Epithelial cell of prostate (primary cell): ENCODE measurements around the gene HLA-A.

Source experiments
- DNase-seq: peaks from one replicate; pipeline ENCODE4 v3.0.0-alpha.2; 2011; ENCODE audit warnings: low read depth, low spot score
- H3K27ac ChIP-seq: fragments of 450-650 bp; 2 replicates; pipeline ENCODE4 v1.5.1; 2017; ENCODE audit warnings: mild to moderate bottlenecking

The HLA-A gene

DNA sequence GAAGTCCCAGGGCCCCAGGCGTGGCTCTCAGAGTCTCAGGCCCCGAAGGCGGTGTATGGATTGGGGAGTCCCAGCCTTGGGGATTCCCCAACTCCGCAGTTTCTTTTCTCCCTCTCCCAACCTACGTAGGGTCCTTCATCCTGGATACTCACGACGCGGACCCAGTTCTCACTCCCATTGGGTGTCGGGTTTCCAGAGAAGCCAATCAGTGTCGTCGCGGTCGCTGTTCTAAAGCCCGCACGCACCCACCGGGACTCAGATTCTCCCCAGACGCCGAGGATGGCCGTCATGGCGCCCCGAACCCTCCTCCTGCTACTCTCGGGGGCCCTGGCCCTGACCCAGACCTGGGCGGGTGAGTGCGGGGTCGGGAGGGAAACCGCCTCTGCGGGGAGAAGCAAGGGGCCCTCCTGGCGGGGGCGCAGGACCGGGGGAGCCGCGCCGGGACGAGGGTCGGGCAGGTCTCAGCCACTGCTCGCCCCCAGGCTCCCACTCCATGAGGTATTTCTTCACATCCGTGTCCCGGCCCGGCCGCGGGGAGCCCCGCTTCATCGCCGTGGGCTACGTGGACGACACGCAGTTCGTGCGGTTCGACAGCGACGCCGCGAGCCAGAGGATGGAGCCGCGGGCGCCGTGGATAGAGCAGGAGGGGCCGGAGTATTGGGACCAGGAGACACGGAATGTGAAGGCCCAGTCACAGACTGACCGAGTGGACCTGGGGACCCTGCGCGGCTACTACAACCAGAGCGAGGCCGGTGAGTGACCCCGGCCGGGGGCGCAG, at the start of gene HLA-A:
Gene HLA-A, plus strand, starts transcription at position 258 of the 778 bp plus-strand sequence. Its CDS starts 22 bp downstream, at position 280.
- DNase-seq, result peak; percentile 86
- peak within 1 kb of the TSS; percentile 54 for H3K27ac ChIP-seq

DNA sequence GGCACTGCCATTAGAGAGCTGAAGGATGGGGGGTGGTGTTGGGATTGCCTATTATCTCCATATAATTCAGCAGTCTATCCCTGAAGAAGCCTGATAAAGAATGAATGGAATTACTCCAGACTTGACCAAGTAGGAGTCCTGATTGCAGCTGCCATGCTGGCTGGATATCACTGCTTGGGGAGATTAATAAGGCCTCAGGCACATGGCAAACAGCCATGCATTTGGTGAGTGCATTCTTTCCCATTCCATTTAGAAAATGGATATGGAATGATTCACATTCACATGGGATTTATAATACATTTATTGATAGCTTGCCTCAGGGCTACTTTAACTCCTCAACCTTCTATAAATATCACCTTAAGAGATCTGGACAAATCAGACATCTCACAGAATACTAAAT, 49.6 kb upstream of the HLA-A start:
- no peak for DNase-seq
- no peak overlapping the region for H3K27ac ChIP-seq

DNA sequence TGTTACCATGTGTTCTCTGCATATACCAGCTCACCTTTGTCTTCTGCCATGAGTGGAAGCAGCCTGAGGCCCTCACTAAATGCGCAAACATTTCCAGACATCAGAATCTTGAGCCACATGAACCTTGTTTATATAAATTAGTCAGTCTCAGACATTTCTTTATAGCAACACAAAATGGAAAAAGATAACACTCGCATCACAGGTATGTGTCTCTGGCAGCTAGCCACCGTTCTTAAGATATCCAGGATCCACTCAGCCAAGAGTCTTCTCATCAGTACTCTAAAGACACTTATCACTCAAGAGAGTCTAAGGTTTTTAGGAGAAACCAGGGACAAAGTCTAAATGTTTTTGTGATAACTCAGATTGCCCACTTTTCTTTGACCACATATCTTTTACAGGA, 43.1 kb upstream of the HLA-A start:
- H3K27ac ChIP-seq, result no peak overlapping the region
- no peak for DNase-seq

DNA sequence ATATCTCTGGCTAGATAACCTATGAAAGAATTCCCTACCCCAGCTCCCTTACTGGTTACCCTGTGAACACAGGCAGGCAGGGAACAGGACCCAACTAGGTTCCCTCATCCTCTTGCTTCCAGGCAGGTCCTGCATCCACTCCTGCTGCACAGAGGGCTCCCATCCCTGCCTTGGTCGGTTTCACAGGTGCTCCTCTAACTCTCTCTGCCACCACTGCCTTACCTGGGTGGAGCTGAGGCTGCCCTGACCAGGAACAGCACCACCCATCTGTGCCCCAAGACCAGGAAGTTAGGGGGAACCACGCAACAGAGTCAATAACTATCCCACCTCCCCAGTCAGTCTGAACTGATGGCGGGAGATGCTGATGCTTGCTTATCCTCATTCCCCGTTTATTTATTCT, 37.0 kb upstream of the HLA-A start:
- no peak for DNase-seq
- H3K27ac ChIP-seq, result no peak overlapping the region

DNA sequence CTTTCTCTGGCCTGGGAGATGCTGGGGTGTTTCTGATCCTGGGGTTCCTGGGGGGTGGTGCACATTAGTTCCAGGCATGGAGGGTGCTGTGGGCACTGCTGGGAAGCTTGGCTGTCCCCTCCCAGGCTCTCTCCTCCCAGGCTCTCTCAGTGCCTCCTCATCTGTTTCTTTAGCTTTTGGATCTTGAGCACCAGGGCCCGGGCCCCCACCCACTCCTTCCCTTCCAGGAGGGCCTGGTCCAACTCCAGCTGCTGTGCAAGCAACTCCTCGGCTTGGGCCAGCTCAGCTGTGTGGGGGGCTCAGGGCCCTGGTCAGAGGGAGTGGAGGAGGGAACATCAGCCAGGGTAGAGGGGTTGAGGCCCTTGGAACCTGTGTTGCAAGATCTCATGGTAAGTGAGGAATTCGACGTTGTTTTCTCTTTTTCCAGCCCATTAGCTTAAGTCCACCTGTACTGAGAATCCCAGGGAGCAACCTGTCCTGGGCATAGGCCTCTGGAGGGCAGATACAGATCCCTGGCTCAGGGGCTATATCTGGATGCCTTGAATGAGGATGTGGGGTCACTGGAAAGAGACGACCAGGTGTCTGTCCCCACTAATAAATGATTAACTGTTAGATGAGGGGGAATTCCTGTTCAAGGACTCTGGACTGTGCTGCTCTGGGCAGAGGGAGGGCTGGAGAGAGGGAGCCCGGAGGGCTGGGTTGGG, 34.5 kb upstream of the HLA-A start:
- H3K27ac ChIP-seq, result no peak overlapping the region
- DNase-seq, result no peak

DNA sequence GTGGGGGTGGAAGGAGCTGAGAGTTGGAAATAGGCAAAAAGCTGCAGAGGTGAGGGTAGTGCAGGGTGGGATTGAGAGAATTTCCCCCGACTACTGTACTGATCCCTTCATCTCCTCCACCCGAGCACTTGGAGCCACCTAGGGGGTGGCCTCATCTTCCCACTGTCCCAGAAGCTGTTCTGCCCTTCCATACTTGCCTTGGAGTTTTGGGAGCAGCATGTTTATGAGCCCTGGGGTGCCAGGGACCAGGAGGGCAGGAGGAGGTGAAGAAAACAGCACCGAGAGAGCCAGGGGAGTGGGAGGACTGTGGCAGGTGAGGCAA, 34.0 kb upstream of the HLA-A start:
- no peak for DNase-seq
- H3K27ac ChIP-seq, result no peak overlapping the region

DNA sequence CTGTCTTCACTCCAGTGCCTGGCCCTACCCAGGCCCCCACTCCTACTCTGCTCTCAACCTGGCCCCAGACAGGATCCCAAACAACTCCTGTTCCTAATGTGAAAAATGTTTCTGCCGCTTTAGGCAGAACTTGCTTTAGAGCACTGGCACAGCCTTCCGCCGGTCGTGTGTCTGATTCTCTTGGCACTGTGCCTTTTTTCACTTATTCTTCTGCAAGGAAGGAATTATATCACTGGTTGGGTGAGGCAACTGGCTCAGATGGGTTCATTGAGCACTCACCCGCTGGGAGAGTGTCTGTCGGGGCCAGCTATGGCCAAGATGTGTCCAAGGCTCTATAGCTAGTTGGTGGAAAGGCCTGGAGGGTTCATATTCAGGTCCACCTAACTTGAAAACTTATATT, 33.6 kb upstream of the HLA-A start:
- H3K27ac ChIP-seq, result no peak overlapping the region
- DNase-seq, result no peak

DNA sequence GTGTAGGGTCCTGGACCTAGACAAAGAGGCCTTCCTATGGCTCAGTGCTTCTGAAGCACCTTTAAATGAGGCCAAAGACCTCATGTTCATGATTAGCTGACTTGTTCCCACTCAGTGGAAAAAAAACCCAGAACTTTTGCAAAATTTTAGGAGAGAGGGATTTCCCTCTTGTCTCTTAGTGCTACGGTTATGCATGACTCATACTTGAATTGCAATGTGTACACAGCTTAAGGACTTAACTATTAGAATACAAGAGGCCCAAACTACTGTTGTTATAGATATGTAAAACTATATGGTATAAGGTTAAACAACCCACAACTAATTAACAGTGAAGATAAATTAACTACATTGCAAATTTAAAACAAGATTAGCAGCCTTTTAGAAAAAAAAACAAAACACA, 32.3 kb upstream of the HLA-A start:
- no peak for DNase-seq
- no peak overlapping the region for H3K27ac ChIP-seq

DNA sequence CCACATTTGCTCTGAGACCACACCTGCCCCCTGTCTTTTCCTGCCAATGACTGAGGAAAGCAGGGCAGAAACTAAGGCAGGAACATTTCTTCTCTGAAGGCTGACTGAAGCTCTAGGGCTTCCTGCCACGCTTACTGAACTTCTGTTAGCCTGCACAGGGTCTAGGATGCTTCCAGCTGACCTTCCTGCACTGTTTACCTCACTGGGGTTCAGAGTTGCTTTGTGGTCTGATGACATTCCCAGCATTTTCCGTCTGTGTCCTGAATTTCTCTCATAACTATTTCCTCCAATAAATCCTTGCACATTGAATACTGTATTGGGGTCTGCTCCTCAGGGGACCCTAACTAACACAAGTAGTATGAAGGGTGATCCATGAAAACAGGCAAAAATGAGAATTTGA, 29.5 kb upstream of the HLA-A start:
- H3K27ac ChIP-seq, result no peak overlapping the region
- DNase-seq, result no peak

DNA sequence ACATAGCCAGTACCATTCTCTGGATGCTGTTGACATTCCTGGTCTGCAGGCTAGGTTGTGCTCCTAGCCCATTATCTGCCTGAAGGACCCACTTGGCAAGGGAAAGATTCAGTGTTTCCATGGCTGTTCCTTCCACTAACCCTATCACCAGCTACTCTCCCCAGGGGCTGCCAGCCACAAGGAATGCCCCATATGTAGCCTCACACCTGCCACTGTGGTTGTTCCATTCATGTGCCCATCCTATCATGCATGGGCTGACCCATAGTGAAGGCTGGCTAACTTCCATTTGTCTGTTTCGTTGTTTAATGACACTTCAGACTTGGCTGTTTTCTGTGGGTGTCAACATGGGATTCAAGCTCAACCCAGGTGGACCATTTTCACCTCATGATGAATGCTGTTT, 25.6 kb upstream of the HLA-A start:
- H3K27ac ChIP-seq, result no peak overlapping the region
- DNase-seq, result no peak

DNA sequence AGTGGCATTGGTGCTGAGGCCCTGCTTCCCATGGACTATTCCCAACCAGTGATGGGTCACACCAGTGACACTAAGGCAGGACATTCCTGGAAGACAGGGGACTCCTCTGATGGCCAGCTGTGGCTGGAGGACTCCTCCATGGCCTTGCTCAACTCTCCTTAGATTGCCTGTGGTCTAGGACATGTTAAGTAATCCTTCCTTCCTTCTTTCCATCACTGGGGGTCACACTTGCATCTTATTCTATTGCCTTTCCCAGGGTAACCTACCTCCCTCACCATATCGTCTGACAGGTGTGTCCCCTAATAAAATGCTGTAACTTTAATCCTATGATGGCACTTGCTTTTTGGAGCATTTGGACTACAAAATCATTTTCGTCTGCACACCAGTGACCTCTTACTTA, 24.5 kb upstream of the HLA-A start:
- no peak overlapping the region for H3K27ac ChIP-seq
- DNase-seq, result no peak

DNA sequence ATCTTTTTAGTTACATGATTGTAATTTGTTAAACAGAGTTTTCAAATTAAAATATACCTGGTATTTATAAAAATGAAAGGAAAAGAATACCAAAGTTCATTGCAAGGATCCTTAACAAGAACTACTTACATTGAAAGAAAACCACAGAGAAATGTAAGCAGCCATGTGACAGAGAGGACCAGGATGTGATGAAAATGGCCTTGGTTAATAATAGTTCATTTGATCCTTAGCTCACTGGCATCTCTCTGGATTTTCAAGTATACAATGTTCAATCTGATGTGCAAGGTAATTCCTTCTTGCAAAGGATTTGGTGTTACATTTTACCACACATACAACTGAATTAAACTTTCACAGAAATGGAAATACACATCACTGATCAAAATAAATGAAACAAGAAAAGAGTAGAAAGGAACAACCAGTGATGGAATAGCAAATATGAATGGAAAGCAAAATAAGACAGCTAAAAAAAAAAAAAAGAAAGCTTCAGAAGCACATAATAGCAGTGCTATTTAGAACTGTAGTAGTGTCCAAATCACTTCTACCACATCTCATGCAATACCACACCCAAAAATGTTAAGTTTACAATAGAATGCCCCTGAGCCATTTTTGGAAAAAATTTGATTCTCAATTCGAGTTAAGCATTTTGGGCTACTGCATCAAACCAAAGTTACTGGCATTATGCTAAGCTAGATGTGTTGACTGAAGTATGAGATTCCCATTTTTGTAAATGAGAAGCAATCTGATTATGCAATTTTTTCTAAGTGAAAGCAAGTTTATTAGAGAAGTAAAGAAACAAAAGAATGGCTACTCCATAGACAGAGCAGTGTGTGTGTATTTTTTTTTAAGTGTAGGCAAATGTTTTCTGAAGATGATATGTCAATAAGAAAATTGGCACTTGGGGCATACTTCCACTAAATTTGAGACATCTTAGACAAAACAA, 22.6 kb upstream of the HLA-A start:
- no peak for DNase-seq
- H3K27ac ChIP-seq, result no peak overlapping the region

DNA sequence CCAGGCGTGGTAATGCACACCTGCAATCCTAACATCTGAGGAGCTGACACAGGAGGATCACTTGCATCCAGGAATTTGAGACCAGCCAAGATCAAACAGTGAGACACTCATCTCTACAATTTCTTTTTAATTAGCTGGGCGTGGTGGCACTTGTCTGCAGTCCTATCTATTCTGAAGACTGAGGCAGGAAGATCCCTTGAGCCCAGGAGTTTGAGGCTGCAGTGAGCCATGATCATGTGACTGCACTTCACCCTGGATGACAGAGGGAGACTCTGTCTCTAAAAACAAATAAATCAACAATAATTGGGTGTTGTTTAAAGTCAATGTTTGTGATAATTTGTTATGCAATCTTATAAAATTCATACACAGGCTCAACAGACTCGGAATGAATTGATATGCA, 18.0 kb upstream of the HLA-A start:
- peak overlapping the region; percentile 93 for H3K27ac ChIP-seq
- no peak for DNase-seq

DNA sequence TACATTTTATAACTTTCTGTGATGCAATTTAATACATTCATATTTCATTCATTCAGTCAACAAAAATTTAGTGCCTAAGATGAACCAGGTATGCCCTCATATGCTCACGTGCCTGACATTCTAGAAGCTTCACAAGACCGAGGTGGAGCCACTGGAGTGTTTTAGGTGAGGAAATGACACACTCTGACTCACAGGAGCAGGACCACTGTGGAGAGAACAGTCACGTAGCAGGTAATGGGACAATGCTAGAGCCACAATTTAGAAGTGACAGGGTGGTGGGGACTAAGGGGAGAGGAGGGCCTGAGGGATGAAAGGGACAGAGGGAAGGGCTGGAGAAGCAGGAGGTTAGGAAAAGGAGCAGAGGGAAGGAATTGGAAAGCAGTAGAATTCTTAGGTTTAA, 17.6 kb upstream of the HLA-A start:
- peak overlapping the region; percentile 93 for H3K27ac ChIP-seq
- no peak for DNase-seq

DNA sequence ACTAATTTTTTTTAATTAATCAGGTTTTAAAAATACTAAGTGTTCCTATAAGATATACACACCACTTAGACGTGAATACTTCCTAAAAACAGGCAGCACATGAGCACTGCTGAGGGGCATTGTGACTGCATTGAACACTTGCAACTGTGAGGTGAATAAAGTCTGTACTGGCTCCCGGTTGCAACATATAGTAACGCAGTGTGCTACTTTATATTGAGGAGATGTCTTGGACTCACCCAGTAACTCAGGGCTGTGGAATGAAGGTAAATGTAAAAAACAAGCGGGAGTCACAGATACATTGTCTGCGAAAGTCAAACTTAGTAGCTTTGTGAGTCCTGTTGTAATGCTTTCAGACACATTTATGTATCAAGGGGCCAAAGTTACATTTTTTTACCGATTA, 17.0 kb upstream of the HLA-A start:
- no peak for DNase-seq

DNA sequence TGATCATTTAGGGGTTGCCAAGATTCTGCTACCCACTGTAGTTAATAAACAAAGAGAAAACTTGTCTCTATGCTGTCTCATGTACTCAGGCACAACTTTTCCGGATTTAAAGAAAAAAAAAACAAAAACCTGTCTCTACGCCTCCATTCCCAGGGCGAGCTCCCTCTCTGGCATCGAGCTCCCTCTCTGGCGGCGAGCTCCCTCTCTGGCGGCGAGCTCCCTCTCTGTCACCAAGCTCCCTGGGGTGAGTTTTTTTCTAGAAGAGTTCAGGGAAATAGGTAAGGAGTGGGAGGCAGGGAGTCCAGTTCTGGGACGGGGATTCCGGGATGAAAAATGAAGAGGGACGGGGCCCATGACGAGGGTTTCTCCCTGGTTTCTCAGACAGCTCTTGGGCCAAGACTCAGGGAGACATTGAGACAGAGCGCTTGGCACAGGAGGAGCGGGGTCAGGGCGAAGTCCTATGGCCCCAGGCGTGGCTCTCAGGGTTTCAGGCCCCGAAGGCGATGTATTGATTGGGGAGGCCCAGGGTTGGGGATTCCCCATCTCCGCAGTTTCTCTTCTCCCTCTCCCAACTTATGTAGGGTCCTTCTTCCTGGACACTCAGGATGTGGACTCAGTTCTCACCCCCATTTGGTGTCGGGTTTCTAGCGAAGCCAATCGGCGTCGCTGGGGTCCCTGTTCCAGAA, 16.5 kb upstream of the HLA-A start:
- H3K27ac ChIP-seq, result peak overlapping the region; percentile 93
- DNase-seq, result no peak

More for the DNA sequence above, 17.0 kb upstream of the HLA-A start:
- peak overlapping the region; percentile 93 for H3K27ac ChIP-seq

DNA sequence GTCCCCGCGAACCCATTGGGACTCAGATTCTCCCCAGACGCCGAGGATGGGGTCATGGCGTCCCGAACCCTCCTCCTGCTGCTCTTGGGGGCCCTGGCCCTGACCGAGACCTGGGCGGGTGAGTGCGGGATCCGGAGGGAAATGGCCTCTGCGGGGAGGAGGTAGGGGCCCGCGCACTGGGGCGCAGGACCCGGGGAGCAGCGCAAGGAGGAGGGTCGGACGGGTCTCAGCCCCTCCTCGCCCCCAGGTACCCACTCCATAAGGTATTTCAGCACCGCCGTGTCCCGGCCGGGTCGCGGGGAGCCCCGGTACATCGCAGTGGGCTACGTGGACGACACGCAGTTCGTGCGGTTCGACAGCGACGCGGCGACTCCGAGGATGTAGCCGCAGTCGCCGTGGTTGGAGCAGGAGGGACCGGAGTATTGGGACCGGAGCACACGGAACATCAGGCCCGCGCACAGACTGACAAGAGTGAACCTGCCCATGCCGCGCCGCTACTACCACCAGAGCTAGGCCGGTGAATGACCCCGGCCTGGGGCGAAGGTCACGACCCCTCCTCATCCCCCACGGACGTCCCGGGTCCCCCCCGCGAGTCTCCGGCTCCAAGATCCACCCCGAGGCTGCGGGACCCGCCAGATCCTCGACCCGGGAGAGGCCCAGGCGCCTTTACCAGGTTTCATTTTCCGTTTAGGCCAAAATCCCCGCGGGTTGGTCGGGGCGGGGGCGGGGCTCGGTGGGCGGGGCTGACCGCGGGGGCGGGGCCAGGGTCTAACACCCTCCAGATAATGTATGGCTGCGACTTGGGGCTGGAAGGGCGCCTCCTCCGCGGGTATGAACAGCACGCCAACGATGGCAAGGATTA, 15.7 kb upstream of the HLA-A start:
- H3K27ac ChIP-seq, result peak overlapping the region; percentile 93
- no peak for DNase-seq

DNA sequence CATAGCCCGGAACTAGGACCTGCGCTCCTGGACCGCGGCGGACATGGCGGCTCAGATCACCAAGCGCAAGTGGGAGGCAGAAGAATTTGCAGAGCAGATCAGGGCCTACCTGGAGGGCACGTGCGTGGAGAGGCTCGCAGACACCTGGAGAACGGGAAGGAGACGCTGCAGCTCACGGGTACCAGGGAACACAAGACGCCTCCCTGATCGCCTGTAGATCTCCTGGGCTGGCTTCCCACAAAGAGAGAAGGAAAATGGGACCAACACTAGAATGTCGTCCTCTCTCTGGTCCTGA, 15.1 kb upstream of the HLA-A start:
- DNase-seq, result no peak
- peak overlapping the region; percentile 93 for H3K27ac ChIP-seq

DNA sequence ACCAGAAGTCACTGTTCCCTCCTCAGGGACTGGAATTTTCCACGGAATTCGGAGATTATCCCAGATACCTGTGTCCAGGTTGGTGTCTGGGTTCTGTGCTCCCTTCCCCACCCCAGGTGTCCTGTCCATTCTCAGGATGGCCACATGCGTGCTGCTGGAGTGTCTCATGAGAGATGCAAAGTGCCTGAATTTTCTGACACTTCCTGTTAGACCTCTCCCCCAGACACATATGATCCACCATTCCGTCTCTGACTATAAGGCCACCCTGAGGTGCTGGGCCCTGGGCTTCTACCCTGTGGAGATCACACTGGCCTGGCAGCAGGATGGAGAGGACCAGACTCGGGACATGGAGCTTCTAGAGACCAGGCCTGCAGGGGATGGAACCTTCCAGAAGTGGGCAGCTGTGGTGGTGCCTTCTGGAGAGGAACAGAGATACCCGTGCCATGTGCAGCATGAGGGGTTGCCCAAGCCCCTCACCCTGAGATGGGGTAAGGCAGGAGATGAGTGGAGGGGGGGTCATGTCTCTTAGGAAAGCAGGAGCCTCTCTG, 14.4 kb upstream of the HLA-A start:
- no peak overlapping the region for H3K27ac ChIP-seq
- no peak for DNase-seq
